Dendritic cell treated with granulocyte-macrophage colony-stimulating factor and Interleukin-4, amounts not matched to agents 40 ng/mL and 50 ng/mL, for 4 days (primary cell): ENCODE data around the gene RBSN.

Source experiments
- H3K27ac Mint-ChIP-seq: one replicate; pipeline ENCODE4 v1.8.0; 2022; ENCODE audit warnings: mild to moderate bottlenecking, mixed read lengths
- H3K27me3 Mint-ChIP-seq: one replicate; pipeline ENCODE4 v1.8.0; 2022; ENCODE audit warnings: mild to moderate bottlenecking, mixed read lengths
- H3K36me3 Mint-ChIP-seq: one replicate; pipeline ENCODE4 v1.8.0; 2022; ENCODE audit warnings: low read depth, mixed read lengths
- H3K4me1 Mint-ChIP-seq: one replicate; pipeline ENCODE4 v1.8.0; 2022; ENCODE audit warnings: low read depth, mixed read lengths
- H3K4me3 Mint-ChIP-seq: one replicate; pipeline ENCODE4 v1.8.0; 2022; ENCODE audit warnings: mild to moderate bottlenecking, moderate library complexity, mixed read lengths
- H3K9me3 Mint-ChIP-seq: one replicate; pipeline ENCODE4 v1.8.0; 2022; ENCODE audit warnings: mixed read lengths
- intact Hi-C: fragments of 100-400 bp; cut with micrococcal nuclease; formaldehyde crosslinking; loops from one replicate; pipeline ENCODE4 v1.15.0; 2022

Gene RBSN

GRCh38 chr3:15063238-15063637 lies 35.7 kb downstream of the RBSN start:
- peak overlapping the region; percentile 97 for H3K27ac Mint-ChIP-seq
- H3K27me3 Mint-ChIP-seq, result no peaks in the 10 kb centered on the region
- H3K9me3 Mint-ChIP-seq, result no peaks in the 10 kb centered on the region
- peaks cover 59% of the 10 kb centered on the region for H3K36me3 Mint-ChIP-seq
- intact Hi-C loops, result loop anchor here (10.0 kb wide), 1 partner anchor 408 kb away; the partner anchor contains the start of gene CCDC174
- peaks cover 16% of the 10 kb centered on the region for H3K4me1 Mint-ChIP-seq
- H3K4me3 Mint-ChIP-seq, result peak overlapping the region; percentile 14

- Mint-ChIP-seq H3K27ac (no peak overlapping the region), H3K4me3 (no peak overlapping the region), H3K36me3 (peaks cover 80% of the 10 kb centered on the region), H3K4me1 (peaks cover 17% of the 10 kb centered on the region), H3K9me3 (peaks cover 3% of the 10 kb centered on the region), H3K27me3 (no peaks in the 10 kb centered on the region)
- intact Hi-C loops, result loop anchor here (10.0 kb wide), 1 partner anchor 405 kb away; the partner anchor contains the start of gene CCDC174
Measured at GRCh38 chr3:15060029-15060428, 38.9 kb downstream of the RBSN start.

- Mint-ChIP-seq H3K27ac (no peak overlapping the region), H3K36me3 (peaks cover 97% of the 10 kb centered on the region), H3K4me3 (no peak overlapping the region), H3K27me3 (no peaks in the 10 kb centered on the region), H3K4me1 (peaks cover 6% of the 10 kb centered on the region), H3K9me3 (peaks cover 8% of the 10 kb centered on the region)
- intact Hi-C loops, result no loop called here
Measured at GRCh38 chr3:15056676-15057404, 42.1 kb downstream of the RBSN start.

GRCh38 chr3:15055019-15055557 lies 43.9 kb downstream of the RBSN start:
- intact Hi-C loops, result no loop called here
- H3K36me3 Mint-ChIP-seq, result peaks cover 99% of the 10 kb centered on the region
- peaks cover 8% of the 10 kb centered on the region for H3K9me3 Mint-ChIP-seq
- H3K27ac Mint-ChIP-seq, result no peak overlapping the region
- no peaks in the 10 kb centered on the region for H3K27me3 Mint-ChIP-seq
- peaks cover 13% of the 10 kb centered on the region for H3K4me1 Mint-ChIP-seq
- no peak overlapping the region for H3K4me3 Mint-ChIP-seq

GRCh38 chr3:15053541-15053940 lies 45.4 kb downstream of the RBSN start:
- Mint-ChIP-seq H3K4me1 (peaks cover 14% of the 10 kb centered on the region), H3K9me3 (peaks cover 8% of the 10 kb centered on the region), H3K27me3 (no peaks in the 10 kb centered on the region), H3K27ac (no peak overlapping the region), H3K4me3 (no peak overlapping the region), H3K36me3 (peaks cover 99% of the 10 kb centered on the region)
- intact Hi-C loops, result no loop called here

GRCh38 chr3:15052335-15053242 lies 46.4 kb downstream of the RBSN start:
- no peak overlapping the region for H3K4me3 Mint-ChIP-seq
- H3K9me3 Mint-ChIP-seq, result peaks cover 8% of the 10 kb centered on the region
- intact Hi-C loops, result no loop called here
- H3K36me3 Mint-ChIP-seq, result peaks cover 99% of the 10 kb centered on the region
- no peaks in the 10 kb centered on the region for H3K27me3 Mint-ChIP-seq
- H3K27ac Mint-ChIP-seq, result no peak overlapping the region
- H3K4me1 Mint-ChIP-seq, result peaks cover 14% of the 10 kb centered on the region

- intact Hi-C loops, result no loop called here
- Mint-ChIP-seq H3K27me3 (no peaks in the 10 kb centered on the region), H3K4me1 (peaks cover 14% of the 10 kb centered on the region), H3K27ac (peak overlapping the region; percentile 41), H3K4me3 (no peak overlapping the region), H3K9me3 (peaks cover 8% of the 10 kb centered on the region), H3K36me3 (peaks cover 99% of the 10 kb centered on the region)
Measured at GRCh38 chr3:15051531-15051930, 47.4 kb downstream of the RBSN start.

- H3K36me3 Mint-ChIP-seq, result peaks cover 99% of the 10 kb centered on the region
- H3K4me3 Mint-ChIP-seq, result no peak overlapping the region
- H3K27me3 Mint-ChIP-seq, result no peaks in the 10 kb centered on the region
- peaks cover 14% of the 10 kb centered on the region for H3K4me1 Mint-ChIP-seq
- H3K9me3 Mint-ChIP-seq, result peaks cover 8% of the 10 kb centered on the region
- intact Hi-C loops, result no loop called here
- H3K27ac Mint-ChIP-seq, result no peak overlapping the region
Measured at GRCh38 chr3:15050405-15051092, 48.4 kb downstream of the RBSN start.

GRCh38 chr3:15049584-15049983 lies 49.4 kb downstream of the RBSN start:
- peaks cover under 1% of the 10 kb centered on the region for H3K9me3 Mint-ChIP-seq
- H3K36me3 Mint-ChIP-seq, result peaks cover 99% of the 10 kb centered on the region
- no peak overlapping the region for H3K4me3 Mint-ChIP-seq
- intact Hi-C loops, result no loop called here
- no peaks in the 10 kb centered on the region for H3K27me3 Mint-ChIP-seq
- H3K27ac Mint-ChIP-seq, result no peak overlapping the region
- peaks cover 8% of the 10 kb centered on the region for H3K4me1 Mint-ChIP-seq

- H3K27ac Mint-ChIP-seq, result no peak overlapping the region
- H3K36me3 Mint-ChIP-seq, result peaks cover 100% of the 10 kb centered on the region
- H3K9me3 Mint-ChIP-seq, result no peaks in the 10 kb centered on the region
- no peak overlapping the region for H3K4me3 Mint-ChIP-seq
- no peaks in the 10 kb centered on the region for H3K27me3 Mint-ChIP-seq
- peaks cover 7% of the 10 kb centered on the region for H3K4me1 Mint-ChIP-seq
- intact Hi-C loops, result no loop called here
Measured at GRCh38 chr3:15045667-15046066, 53.3 kb downstream of the RBSN start.

- intact Hi-C loops, result no loop called here
- no peaks in the 10 kb centered on the region for H3K27me3 Mint-ChIP-seq
- no peaks in the 10 kb centered on the region for H3K4me1 Mint-ChIP-seq
- H3K27ac Mint-ChIP-seq, result no peak overlapping the region
- H3K4me3 Mint-ChIP-seq, result no peak overlapping the region
- peaks cover 100% of the 10 kb centered on the region for H3K36me3 Mint-ChIP-seq
- no peaks in the 10 kb centered on the region for H3K9me3 Mint-ChIP-seq
Measured at GRCh38 chr3:15044326-15044725, 54.6 kb downstream of the RBSN start.

- H3K4me3 Mint-ChIP-seq, result no peak overlapping the region
- intact Hi-C loops, result no loop called here
- no peaks in the 10 kb centered on the region for H3K4me1 Mint-ChIP-seq
- H3K27ac Mint-ChIP-seq, result no peak overlapping the region
- H3K27me3 Mint-ChIP-seq, result no peaks in the 10 kb centered on the region
- H3K9me3 Mint-ChIP-seq, result no peaks in the 10 kb centered on the region
- peaks cover 100% of the 10 kb centered on the region for H3K36me3 Mint-ChIP-seq
Measured at GRCh38 chr3:15043408-15044171, 55.4 kb downstream of the RBSN start.

- H3K4me1 Mint-ChIP-seq, result no peaks in the 10 kb centered on the region
- no peak overlapping the region for H3K27ac Mint-ChIP-seq
- peaks cover 100% of the 10 kb centered on the region for H3K36me3 Mint-ChIP-seq
- H3K4me3 Mint-ChIP-seq, result no peak overlapping the region
- intact Hi-C loops, result no loop called here
- no peaks in the 10 kb centered on the region for H3K27me3 Mint-ChIP-seq
- H3K9me3 Mint-ChIP-seq, result no peaks in the 10 kb centered on the region
Measured at GRCh38 chr3:15042936-15043335, 56.0 kb downstream of the RBSN start.
